ENCODE data around the gene ZCCHC7. TPM values are rescaled to one million over a fixed set of nuclear protein-coding genes. Genes with fewer than 3 reads are reported as not detected.
A peak's percentile ranks its signal among the peaks of the same experiment; 100 is the strongest.

ZCCHC7 gene
- total RNA-seq, 4 donors from 2014 or later, result 12.4 to 56.9 (median 17.7) TPM

- no peak for DNase-seq
- Histone ChIP-seq H3K27me3 (no peaks in the 10 kb centered on the region), H3K36me3 (peaks cover 0 to 9% (median 0%) of the 10 kb centered on the region in 3 donors), H3K4me3 (no peak overlapping the region), H3K9me3 (no peaks in the 10 kb centered on the region), H3K4me1 (no peaks in the 10 kb centered on the region), H3K27ac (no peak overlapping the region)
- TF ChIP-seq POLR2A (IDR thresholded peaks at IDR 0.05), result no peak
- TF ChIP-seq CTCF (IDR thresholded peaks at IDR 0.05), result no peak
Measured at GRCh38 chr9:37134166-37134565, 13.8 kb downstream of the ZCCHC7 start.

- Histone ChIP-seq H3K27me3 (no peaks in the 10 kb centered on the region), H3K9me3 (no peaks in the 10 kb centered on the region), H3K4me1 (no peaks in the 10 kb centered on the region), H3K36me3 (peaks cover 0 to 4% (median 0%) of the 10 kb centered on the region in 3 donors), H3K4me3 (no peak overlapping the region), H3K27ac (no peak overlapping the region)
- DNase-seq, result no peak
- TF ChIP-seq POLR2A (IDR thresholded peaks at IDR 0.05) (no peak), CTCF (IDR thresholded peaks at IDR 0.05) (no peak)
Measured at GRCh38 chr9:37141015-37141414, 20.6 kb downstream of the ZCCHC7 start.

GRCh38 chr9:37144762-37145161 lies 24.4 kb downstream of the ZCCHC7 start:
- Histone ChIP-seq H3K9me3 (no peaks in the 10 kb centered on the region), H3K4me1 (no peaks in the 10 kb centered on the region), H3K4me3 (no peak overlapping the region), H3K27ac (no peak overlapping the region), H3K27me3 (no peaks in the 10 kb centered on the region), H3K36me3 (no peaks in the 10 kb centered on the region)
- TF ChIP-seq POLR2A (IDR thresholded peaks at IDR 0.05) (no peak), CTCF (IDR thresholded peaks at IDR 0.05) (no peak)
- DNase-seq, result no peak

GRCh38 chr9:37146410-37146809 lies 26.0 kb downstream of the ZCCHC7 start:
- no peaks in the 10 kb centered on the region for H3K9me3 ChIP-seq
- no peaks in the 10 kb centered on the region for H3K4me1 ChIP-seq
- H3K36me3 ChIP-seq, result no peaks in the 10 kb centered on the region
- DNase-seq, result no peak
- no peak overlapping the region for H3K4me3 ChIP-seq
- H3K27me3 ChIP-seq, result no peaks in the 10 kb centered on the region
- peak overlapping the region in 3 of 4 donors; percentile 4 to 33 (median 28) for H3K27ac ChIP-seq
- TF ChIP-seq CTCF (IDR thresholded peaks at IDR 0.05) (no peak), POLR2A (IDR thresholded peaks at IDR 0.05) (no peak)

- H3K36me3 ChIP-seq, result no peaks in the 10 kb centered on the region
- no peak overlapping the region for H3K4me3 ChIP-seq
- H3K27me3 ChIP-seq, result no peaks in the 10 kb centered on the region
- no peak overlapping the region for H3K27ac ChIP-seq
- TF ChIP-seq POLR2A (IDR thresholded peaks at IDR 0.05) (no peak), CTCF (IDR thresholded peaks at IDR 0.05) (no peak)
- DNase-seq, result no peak
- no peaks in the 10 kb centered on the region for H3K4me1 ChIP-seq
- no peaks in the 10 kb centered on the region for H3K9me3 ChIP-seq
Measured at GRCh38 chr9:37148181-37148580, 27.8 kb downstream of the ZCCHC7 start.
